Skin epidermis (tissue), 12 donors: ENCODE data around the gene ARHGDIB.
A peak's percentile ranks its signal among the peaks of the same experiment; 100 is the strongest.

Experiments
- H3K27ac ChIP-seq, 21 experiments: fragments of 200-600 bp; sonication (generic) in 11 of 21; one replicate each; pipeline ENCODE4 v1.5.0; 2020; ENCODE audit warnings: mild to moderate bottlenecking in 3 of 21, inconsistent platforms in 2 of 21, moderate library complexity in 2 of 21
- H3K4me3 ChIP-seq, 7 experiments: fragments of 200-600 bp; sonication (generic) in 2 of 7; one replicate each; pipeline ENCODE4 v1.5.0; 2020; ENCODE audit warnings: inconsistent platforms in 2 of 7, mild to moderate bottlenecking in 2 of 7, moderate library complexity in 1 of 7

ARHGDIB gene

DNA sequence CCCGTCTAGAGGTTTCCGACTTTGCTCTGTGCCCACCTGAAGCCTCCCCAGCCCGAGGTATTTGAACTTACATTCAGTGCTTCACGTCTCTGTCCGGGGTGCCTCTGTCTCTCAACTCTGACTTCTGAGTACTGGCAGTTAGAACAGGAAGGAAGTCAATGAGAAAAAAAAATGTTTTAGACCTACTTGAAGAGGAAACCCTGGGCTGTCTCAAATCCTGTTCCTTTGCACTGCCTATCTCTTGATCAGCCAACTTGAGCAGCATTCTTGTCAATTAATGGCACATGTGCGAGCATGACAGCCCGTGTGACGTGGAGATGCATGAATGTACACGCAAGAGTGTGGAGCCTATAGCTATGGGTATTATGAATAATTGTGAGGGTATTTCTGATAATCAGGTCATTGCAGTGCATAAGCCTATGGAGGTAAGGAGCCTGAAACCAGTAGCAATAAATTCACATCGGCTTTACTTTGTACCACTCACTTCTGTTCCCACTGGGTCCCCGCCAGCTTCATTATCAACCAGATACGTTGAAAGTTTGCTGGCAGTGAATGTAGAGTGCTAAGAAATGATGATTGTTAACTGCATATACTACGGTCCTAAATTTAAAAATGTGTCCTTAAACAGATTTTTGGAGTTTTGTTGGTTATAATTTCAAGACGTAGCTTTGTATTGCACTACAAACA lies at the start of gene ARHGDIB:
Gene ARHGDIB (minus strand): TSS at position 136 of the 687 bp plus-strand sequence. CDS start 10,889 bp downstream, outside the sequence.
- Histone ChIP-seq H3K27ac (peak within 1 kb of the TSS; percentile 49 to 95 (median 87)), H3K4me3 (peak within 1 kb of the TSS; percentile 33 to 51 (median 43))

- Histone ChIP-seq H3K4me3 (no peak overlapping the region), H3K27ac (no peak overlapping the region)
Measured at GRCh38 chr12:15011162-15011561, 49.8 kb upstream of the ARHGDIB start.

DNA sequence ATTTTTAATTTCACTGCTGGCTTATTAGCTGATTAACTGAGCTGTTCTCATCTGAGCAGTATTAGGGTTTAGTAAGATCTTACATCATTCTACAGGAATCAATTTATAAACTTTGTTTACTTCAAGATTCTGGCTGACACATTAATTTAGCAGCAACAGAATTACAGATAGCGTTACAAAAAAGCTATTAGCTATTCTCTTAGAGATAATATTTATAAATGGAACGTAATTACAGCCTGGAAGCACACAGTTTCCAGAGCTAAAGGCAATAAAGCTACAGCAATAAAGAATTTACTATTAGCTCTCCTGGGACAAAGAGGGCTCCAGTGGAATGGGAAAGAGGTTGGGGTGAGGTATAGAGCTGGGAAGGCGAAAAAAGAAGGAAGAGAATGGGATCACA lies 46.1 kb upstream of the ARHGDIB start:
- H3K27ac ChIP-seq: peak overlapping the region in 1 of 21 experiments; percentile 20

GRCh38 chr12:15005064-15005463 lies 43.7 kb upstream of the ARHGDIB start:
- no peak overlapping the region for H3K27ac ChIP-seq
- no peak overlapping the region for H3K4me3 ChIP-seq

More for the DNA sequence above, 46.1 kb upstream of the ARHGDIB start:
- H3K4me3 ChIP-seq: no peak overlapping the region

DNA sequence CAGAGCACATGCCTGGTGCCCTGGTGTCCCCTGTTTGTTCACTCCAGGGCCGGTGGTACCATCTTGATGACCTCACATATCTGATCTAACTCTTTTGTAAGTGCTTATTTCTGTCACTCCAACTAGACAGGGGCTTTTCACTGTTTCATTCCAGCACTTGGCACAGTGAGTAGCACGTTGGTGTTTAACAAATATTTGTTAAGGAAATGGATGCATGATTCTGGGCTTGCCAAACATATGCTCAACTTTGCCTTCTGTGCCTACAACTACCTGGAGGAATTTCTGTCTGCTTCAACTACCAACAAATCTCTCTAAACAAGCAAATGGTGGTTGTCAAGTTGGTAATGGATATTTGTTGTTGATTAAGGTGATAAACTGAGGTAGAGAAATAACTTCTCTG lies 43.0 kb upstream of the ARHGDIB start:
- Histone ChIP-seq H3K27ac (no peak overlapping the region), H3K4me3 (no peak overlapping the region)

- H3K4me3 ChIP-seq: no peak overlapping the region
- no peak overlapping the region for H3K27ac ChIP-seq
Measured at GRCh38 chr12:15001733-15002382, 40.5 kb upstream of the ARHGDIB start.

- H3K27ac ChIP-seq: no peak overlapping the region
- no peak overlapping the region for H3K4me3 ChIP-seq
Measured at GRCh38 chr12:15000575-15000974, 39.2 kb upstream of the ARHGDIB start.

DNA sequence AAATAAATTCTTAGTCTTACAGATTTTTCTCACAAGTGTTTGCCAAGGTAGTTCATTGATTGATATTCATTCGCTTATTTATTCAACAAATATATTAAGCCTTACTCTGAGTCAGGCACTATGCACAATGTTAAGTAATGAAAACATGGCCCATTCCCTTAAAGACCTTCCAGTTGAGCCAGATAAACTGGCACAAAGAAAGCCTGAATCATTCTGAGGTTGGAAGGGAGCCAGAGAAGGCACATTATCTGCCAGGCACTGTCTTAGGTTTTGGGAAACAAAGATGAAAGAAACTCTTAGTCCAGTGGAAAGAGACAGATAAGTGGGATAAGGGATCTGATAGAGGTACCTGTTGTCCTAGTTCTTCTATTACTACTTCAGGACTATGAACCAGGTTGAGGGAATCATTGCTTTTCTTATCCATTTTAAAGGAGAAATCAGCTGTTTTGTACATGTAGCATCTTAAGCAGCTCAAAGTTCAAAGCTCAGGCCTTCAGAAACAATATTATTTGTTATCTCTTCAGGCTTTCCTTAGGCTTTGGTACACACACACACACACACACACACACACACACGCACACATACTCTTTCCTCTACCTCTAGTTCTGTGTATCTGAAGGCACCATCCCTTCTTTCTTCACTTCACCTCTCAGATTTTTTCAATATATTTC lies 38.4 kb upstream of the ARHGDIB start:
- H3K4me3 ChIP-seq: no peak overlapping the region
- H3K27ac ChIP-seq: peak overlapping the region in 2 of 21 experiments; percentile 10 to 21

DNA sequence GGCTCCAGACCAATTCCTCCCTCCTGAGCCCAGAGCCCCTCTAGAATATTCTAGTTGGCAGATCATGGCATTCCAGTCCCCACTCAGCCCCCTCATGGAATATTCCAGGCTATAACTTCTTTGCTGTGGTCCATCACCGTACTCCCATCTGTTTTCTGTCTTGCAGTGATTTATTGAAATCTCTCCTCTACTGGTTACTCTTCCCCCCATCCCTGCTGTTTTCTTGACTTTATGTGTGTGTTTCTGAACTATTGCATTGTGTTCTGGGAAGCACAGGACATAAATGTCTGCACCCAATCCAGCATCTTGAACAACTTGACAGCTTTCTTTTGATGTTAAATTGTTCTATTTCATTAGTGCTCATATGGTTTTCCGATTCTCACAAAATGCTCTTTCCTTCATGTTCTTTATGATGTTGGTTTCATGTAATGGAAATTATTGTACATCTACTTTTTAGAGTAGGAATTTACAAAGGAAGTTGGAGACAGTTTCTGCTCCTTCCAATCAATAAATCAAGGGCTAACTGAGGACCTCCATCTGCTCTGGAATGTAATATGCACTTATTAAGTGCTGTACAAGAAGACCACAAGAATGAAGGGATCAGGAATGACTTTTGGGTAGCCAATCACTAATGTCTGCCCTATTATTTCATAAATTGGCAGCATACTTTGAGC lies 37.8 kb upstream of the ARHGDIB start:
- Histone ChIP-seq H3K27ac (peak overlapping the region in 4 of 21 experiments; percentile 10 to 21 (median 12)), H3K4me3 (no peak overlapping the region)

GRCh38 chr12:14997998-14998397 lies 36.6 kb upstream of the ARHGDIB start:
- H3K4me3 ChIP-seq: no peak overlapping the region
- no peak overlapping the region for H3K27ac ChIP-seq

GRCh38 chr12:14995583-14996425 lies 34.4 kb upstream of the ARHGDIB start:
- Histone ChIP-seq H3K27ac (no peak overlapping the region), H3K4me3 (no peak overlapping the region)

- H3K4me3 ChIP-seq: no peak overlapping the region
- no peak overlapping the region for H3K27ac ChIP-seq
Measured at GRCh38 chr12:14994610-14995009, 33.2 kb upstream of the ARHGDIB start.

- Histone ChIP-seq H3K27ac (no peak overlapping the region), H3K4me3 (no peak overlapping the region)
Measured at GRCh38 chr12:14993537-14994266, 32.3 kb upstream of the ARHGDIB start.

- H3K27ac ChIP-seq: no peak overlapping the region
- no peak overlapping the region for H3K4me3 ChIP-seq
Measured at GRCh38 chr12:14993117-14993516, 31.7 kb upstream of the ARHGDIB start.

DNA sequence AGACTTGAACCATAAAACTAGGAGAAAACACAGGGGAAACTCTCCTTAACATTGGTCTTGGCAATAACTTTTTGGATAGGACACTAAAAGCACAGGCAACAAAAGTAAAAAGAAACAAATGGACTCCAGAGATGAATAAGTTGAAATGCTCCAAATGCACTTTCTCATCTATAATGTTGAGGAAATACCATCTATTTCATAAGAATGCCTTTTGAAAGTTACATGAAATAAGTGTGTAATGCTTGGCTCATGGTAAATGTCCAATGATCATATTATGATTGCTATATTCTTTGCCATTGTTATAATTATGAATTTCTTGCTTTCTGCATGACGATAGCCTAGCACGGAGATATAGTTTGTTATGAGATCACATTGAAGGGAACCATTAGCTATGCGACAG lies 31.3 kb upstream of the ARHGDIB start:
- no peak overlapping the region for H3K27ac ChIP-seq
- H3K4me3 ChIP-seq: no peak overlapping the region

DNA sequence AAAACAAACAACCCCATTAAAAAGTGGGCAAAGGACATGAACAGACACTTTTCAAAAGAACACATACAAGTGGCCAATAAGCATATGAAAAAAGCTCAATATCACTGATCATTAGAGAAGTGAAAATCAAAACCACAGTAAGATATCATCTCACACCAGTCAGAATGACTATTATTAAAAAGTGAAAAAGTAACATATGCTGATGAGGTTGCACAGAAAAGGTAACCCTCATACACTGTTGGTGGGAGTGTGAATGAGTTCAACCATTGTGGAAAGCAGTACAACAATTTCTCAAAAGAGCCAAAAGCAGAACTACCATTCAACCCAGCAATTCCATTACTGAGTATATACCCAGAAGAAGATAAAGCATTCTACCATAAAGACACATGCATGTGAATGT lies 29.7 kb upstream of the ARHGDIB start:
- Histone ChIP-seq H3K27ac (no peak overlapping the region), H3K4me3 (no peak overlapping the region)

- H3K4me3 ChIP-seq: no peak overlapping the region
- H3K27ac ChIP-seq: peak overlapping the region in 1 of 21 experiments; percentile 35
Measured at GRCh38 chr12:14989790-14990189, 28.4 kb upstream of the ARHGDIB start.

GRCh38 chr12:14988035-14988434 lies 26.6 kb upstream of the ARHGDIB start:
- Histone ChIP-seq H3K4me3 (no peak overlapping the region), H3K27ac (no peak overlapping the region)

GRCh38 chr12:14986449-14986848 lies 25.0 kb upstream of the ARHGDIB start:
- no peak overlapping the region for H3K4me3 ChIP-seq
- no peak overlapping the region for H3K27ac ChIP-seq
